HG03135 (cell line): ENCODE measurements around the gene RAPGEF6.

Source experiments
- ATAC-seq: cut with Tn5 transposase; IDR thresholded peaks from one replicate; pipeline ENCODE4 v1.9.1; 2021; ENCODE audit warnings: mild to moderate bottlenecking, moderate library complexity; ENCODE audit not compliant: unreplicated experiment

The RAPGEF6 gene

GRCh38 chr5:131542723-131543122 lies 92.3 kb downstream of the RAPGEF6 start:
- ATAC-seq, result no peak

DNA sequence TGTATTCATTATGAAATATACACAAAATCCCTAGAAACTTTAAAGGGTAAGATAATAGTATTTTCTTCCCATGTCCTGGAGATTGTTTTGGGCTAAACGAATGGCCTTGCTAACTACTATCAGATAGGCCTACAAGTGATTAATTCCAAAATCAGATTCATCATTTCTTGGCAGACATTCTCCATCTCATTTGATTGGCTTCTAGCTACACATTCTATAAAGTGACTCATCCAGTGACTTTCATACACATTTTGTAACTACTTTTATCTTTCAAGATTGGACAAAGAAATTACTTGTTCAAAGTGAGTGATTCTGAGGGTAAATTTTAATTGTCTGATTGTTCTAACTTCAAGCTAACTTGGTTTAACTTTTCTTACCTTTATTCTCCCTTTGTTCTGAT lies 93.3 kb downstream of the RAPGEF6 start:
- ATAC-seq, result no peak

DNA sequence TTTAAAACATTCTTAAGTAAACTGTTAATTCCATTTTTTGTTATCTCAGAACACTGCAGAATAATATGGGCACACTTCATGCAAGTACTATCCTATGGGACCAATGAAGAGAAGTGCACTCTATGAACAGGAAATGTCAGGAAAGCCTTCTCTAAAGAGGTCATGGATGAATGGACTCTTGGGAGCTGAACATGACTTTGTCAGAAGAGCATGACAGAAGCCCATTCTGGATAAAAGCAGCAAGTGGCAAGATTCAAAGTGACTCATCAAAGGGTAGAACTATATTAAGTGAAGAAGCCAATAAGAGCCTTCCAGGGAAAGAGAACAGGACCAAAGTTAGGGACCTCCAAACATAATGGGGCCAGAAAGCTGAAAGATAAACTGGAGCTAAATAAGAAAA lies 94.0 kb downstream of the RAPGEF6 start:
- no peak for ATAC-seq

DNA sequence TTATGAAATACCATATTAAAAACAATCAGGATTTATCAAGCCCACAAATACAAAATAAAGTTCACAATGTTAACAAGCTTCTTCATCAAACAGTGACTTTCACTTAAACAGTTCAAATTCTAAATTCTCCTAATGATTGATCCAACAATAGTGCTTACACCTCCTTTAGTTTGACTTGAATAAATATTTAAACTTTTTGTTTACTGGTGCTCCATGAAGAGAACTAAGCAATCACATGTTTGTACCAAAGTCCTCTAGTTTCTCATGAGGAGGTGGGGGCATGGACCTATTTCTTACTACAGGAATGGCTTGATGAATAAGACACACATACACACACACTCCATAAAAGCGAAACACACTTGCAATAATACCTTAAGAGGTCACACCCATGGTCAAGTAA lies 95.8 kb downstream of the RAPGEF6 start:
- ATAC-seq, result no peak

GRCh38 chr5:131538177-131538593 lies 96.8 kb downstream of the RAPGEF6 start:
- ATAC-seq, result no peak

DNA sequence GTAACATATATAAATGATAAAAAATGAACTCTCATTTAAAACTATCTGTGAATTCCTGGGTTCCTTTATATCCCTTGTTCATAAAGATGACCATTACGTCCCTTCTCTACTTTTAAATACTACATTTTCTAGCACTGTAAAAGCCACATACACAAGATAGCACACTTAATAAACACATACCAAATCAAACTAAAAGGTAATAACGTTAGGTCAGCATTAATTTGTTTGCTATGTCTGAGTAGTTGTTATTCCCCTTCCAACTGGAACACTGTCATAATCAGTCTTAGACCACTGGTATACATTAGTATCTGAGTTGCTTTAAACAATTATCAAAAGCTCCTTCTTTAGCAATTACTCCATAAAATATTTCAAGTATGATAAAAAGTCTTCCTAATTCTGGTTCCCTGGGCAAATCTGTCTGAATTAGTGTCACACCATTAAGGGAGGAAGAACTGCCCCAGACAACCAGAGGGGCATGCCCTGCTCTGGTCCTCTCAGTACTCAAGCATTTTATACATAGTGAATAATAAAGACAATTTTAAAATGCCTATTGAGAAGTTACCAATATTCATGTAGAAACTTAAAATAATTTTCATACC lies 98.1 kb downstream of the RAPGEF6 start:
- ATAC-seq, result no peak

- ATAC-seq, result peak; percentile 90
Observed at GRCh38 chr5:131536211-131536826, 98.7 kb downstream of the RAPGEF6 start.

DNA sequence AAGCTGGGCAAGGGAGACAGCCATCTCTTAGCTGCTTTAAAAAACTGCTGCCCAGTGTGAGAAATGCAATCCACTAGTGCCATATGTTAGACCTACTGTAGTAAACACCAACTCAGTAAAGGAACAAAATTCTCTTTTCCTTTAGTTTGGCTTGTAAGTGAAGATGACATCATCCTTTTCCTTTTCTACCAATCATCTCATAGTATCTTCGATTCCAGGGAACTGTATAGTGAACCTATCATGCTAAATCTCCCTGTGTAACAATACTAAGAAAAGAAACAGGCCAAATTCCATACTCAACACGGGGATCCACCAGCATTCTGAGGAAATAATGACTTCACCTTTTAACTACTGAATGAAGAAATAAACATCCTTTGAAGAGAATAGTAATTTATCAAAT lies 100.1 kb downstream of the RAPGEF6 start:
- no peak for ATAC-seq

DNA sequence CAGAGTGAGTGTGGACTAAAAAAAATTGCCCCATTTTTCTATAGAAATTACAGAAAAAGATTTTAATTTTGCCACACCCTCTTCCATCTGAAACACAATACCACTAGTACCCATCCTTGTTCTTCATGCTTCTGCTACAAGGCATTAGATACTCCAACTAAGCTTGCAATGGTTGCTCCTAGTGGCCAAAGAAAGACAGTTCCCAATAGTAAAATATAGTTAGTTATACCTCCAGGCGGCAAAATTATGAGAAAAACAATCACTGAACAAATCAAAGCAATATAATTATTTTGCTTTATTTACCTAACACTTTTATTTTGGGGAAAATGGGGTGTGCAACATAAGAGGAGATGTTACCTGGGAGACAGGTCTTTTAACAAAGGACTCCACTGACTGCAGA lies 101.2 kb downstream of the RAPGEF6 start:
- ATAC-seq, result no peak

GRCh38 chr5:131532031-131532640 lies 102.9 kb downstream of the RAPGEF6 start:
- ATAC-seq, result no peak

DNA sequence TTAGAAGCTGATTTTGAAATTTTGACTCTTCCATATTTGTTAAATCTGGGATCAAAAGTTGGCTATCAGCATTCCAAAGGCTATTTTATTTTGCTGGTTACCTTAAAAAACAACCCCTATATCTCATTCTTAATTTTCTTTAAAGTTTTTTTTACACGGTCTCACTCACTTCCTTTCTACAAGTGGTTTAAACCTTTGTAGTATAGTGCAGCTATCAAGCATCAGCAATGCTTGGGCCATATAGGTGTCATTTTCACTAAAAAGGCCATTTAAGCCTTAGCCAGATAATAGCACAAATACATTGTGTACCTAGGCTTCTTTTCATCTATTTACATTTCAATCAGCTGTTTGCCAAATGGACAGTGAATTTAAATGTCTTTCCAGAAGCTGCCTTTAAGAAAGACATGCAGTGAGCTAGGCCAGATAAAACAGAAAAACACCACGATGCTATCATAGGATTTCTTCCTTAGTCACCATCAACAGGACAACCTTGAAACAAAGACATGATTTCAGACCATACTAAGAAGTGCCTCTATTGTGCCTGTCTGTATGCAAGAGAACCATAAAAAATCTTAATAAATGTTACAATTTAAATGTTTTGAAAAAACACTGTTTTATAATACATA lies 104.2 kb downstream of the RAPGEF6 start:
- ATAC-seq, result no peak

DNA sequence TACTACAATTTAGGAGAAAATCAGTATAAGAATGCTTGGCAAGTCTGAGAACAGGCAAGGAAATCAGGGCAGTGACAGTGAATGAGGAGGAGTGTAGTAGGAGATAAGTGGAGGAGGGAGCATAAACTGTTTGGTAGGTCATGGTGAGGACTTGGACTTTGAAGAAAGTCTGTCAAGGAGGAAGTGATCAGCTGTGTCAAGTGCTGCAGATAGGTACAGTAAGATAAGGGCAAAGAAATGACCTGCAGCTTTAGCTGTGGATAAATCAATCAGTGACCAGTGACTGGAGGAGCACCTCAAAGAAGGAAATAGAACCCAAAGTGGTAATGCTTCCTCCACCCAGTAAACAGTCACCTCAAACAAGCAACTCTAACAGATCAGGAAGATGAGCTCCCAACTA lies 106.3 kb downstream of the RAPGEF6 start:
- peak; percentile 47 for ATAC-seq

DNA sequence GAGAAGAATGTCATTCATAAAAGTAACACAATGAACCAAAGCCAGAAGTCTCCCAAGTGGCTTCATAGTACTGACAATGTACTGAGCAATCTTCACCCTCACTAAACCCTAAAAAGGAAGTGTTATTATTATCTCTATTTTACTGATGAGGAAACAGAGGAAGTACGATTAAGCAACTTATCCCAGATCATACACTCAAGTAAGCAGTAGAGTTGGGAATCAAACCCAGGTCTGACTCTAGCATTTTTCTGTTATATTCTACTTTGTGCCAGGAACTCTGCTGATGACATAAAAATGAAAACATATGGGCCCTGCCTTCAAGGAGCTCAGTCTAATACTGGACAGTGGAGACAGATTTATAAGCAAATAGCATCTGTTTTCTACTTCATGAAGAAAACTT lies 109.2 kb downstream of the RAPGEF6 start:
- no peak for ATAC-seq

DNA sequence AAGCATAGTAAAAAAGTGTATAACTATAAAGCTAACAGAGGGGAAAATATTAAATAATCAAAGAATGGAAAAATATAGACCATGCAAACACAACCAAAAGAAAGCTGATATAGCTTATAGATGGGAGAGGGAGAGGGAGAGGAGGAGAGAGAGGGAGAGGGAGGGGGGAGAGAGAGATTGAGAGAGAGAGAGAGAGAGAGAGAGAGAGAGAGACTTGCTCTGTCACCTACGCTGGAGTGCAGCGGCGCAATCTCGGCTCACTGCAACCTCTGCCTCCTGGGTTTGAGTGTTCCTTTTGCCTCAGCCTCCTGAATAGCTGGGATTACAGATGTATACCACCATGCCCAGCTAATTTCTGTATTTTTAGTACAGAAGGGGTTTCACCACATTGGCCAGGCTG lies 110.6 kb downstream of the RAPGEF6 start:
- ATAC-seq, result no peak

GRCh38 chr5:131523500-131524185 lies 111.4 kb downstream of the RAPGEF6 start:
- ATAC-seq, result no peak

DNA sequence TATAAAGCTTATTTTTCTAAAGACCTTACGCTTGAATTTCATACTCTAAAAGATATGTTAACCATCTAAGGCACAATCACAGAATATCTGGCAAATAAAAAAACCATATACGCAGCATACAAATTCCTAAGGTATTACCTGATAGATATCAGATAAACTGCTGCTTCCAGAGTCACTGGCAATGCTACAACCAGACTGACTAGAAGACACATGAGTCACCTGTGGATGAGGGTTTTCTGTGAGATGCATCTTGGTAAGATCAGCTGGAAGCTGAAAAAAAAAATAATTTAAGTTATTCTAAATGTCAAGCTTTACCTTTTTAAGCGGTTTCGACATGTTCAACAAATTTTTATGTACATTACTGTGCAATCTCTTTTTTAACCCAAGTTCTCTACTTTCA lies 113.8 kb downstream of the RAPGEF6 start:
- ATAC-seq, result no peak

- ATAC-seq, result no peak
Observed at GRCh38 chr5:131515348-131515747, 119.7 kb downstream of the RAPGEF6 start.

DNA sequence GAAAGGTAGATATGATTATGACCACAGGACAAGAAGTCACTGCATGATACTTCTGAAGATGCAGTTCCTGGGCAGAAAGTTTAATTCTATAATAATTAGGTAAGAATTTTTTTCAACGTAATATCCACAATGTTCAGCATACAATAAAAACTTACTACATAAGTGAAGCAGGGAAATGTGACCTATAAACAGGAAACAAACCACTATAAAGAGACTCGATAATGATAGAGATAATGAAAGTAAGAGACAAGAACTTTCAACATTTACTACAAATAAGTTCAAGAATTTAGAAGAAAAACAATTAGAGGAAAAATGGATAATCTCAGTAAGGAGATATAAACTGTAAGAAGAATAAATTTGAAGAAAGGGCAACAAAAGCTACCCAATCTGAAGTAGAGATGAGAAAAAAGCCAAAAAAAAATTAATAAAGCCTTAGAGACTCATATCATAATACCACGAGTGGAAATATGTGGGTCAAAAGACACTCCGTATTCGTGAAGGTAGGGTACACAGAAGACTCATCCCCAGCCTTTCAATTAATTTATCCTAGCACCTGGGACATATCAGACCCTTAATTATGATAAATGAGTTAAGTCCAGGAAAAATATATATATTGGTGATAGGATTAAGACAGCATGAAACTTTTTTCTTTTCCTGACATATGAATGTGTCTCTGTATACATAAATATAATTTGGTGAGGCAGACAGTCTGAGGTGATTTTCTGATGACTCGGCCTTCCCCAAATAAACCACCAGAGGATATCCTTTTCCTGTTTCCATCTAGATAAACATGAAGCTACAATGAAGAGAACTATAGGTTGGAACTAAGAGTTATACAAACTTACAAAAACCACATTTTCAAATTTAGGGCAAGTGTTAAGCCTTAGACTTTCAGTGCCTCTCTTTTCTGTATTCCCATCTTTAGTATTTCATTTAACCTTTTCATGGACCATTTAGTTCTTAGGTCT lies 120.4 kb downstream of the RAPGEF6 start:
- ATAC-seq, result no peak

DNA sequence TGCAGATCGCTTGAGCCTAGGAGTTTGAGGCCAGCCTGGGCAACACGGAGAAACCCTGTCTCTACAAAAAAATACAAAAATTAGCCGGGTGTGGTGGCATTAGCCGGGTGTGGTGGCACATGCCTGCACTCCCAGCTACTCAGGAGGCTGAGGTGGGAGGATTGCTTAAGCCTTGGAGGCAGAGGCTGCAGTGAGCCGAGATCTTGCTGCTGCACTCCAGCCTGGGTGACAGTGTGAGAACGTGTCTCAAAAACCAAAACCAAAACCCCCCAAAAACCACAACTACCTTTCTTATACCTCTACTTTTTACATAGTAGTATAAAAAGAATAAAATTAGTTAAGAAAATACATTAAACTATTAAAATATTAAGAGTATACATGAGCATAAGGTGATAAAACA lies 121.2 kb downstream of the RAPGEF6 start:
- no peak for ATAC-seq

- no peak for ATAC-seq
Observed at GRCh38 chr5:131511934-131512333, 123.1 kb downstream of the RAPGEF6 start.
